Erythroblast (primary cell): Measurements from ENCODE around the gene PCTP.

Experiments used
- DNase-seq, 2 experiments: peaks; one replicate each; lab custom pipeline; 2025; lab: John Stamatoyannopoulos, UW
- GATA1 ChIP-seq: IDR thresholded peaks from 2 replicates; pipeline ENCODE4 v1.6.1; 2011; ENCODE audit warnings: low read depth, mild to moderate bottlenecking, control low read depth, low read length, moderate library complexity
- POLR2A ChIP-seq: IDR thresholded peaks from 2 replicates; pipeline ENCODE4 v1.6.1; 2011; ENCODE audit warnings: mild to moderate bottlenecking, low read length

Gene PCTP

GRCh38 chr17:55813944-55814343, 63.1 kb downstream of the PCTP start:
- DNase-seq: no peak
- TF ChIP-seq GATA1: no peak
- TF ChIP-seq POLR2A: no peak

- DNase-seq: no peak
- TF ChIP-seq POLR2A: no peak
- no peak for TF ChIP-seq GATA1
These were observed 63.5 kb downstream of the PCTP start for GRCh38 chr17:55814377-55814776.

GRCh38 chr17:55816532-55817396, 65.9 kb downstream of the PCTP start:
- TF ChIP-seq POLR2A (no peak), GATA1 (no peak)
- DNase-seq: peak; percentile 23 to 24

GRCh38 chr17:55817397-55817709, 66.5 kb downstream of the PCTP start:
- DNase-seq: no peak
- no peak for TF ChIP-seq POLR2A
- TF ChIP-seq GATA1: no peak

GRCh38 chr17:55818026-55818425, 67.2 kb downstream of the PCTP start:
- no peak for TF ChIP-seq POLR2A
- TF ChIP-seq GATA1: no peak
- no peak for DNase-seq

GRCh38 chr17:55818451-55819375, 67.9 kb downstream of the PCTP start:
- no peak for TF ChIP-seq POLR2A
- TF ChIP-seq GATA1: no peak
- no peak for DNase-seq

GRCh38 chr17:55820675-55821074, 69.8 kb downstream of the PCTP start:
- no peak for TF ChIP-seq GATA1
- TF ChIP-seq POLR2A: no peak
- no peak for DNase-seq

GRCh38 chr17:55822028-55822427, 71.2 kb downstream of the PCTP start:
- no peak for TF ChIP-seq GATA1
- TF ChIP-seq POLR2A: no peak
- no peak for DNase-seq

- no peak for TF ChIP-seq GATA1
- TF ChIP-seq POLR2A: no peak
- peak in 1 of 2 experiments; percentile 2 for DNase-seq
These were observed 74.4 kb downstream of the PCTP start for GRCh38 chr17:55825213-55825612.
